ENCODE data around the gene PSMB3. TPM values are rescaled to one million over a fixed set of nuclear protein-coding genes. Genes with fewer than 3 reads are reported as not detected.

PSMB3 gene
- polyA plus RNA-seq, 1 experiment = 234 TPM

DNA sequence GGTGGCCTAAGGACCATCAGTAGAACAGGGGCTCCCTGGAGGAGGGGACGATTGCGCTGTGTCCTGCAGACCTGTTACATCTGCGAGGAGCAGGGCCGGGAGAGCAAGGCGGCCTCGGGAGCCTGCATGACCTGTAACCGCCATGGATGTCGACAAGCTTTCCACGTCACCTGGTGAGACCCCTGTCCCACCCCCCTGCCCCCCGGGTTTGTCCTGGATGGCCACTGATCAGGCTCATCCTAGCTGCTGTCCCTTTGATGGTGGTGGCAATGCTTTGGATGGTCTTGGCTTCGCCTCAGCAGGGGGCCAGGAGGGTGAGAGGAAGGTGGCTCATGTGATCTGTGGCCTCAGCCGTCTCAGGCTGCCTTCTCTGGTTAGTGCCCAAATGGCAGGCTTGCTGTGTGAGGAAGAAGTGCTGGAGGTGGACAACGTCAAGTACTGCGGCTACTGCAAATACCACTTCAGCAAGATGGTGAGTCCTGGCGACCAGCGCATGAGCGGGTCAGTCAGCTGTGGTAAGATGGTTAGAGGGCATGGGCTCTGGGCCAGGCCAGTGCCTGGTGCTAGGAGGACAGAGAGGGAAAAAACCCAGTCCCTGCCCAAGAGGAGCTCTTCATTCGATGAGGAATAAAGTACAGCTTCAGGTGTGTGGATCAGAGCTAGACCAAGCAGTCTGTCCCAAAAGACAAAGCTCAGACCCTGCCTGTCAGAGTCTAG, 43.3 kb upstream of the PSMB3 start:
- Histone ChIP-seq H3K4me3 (ENCODE audit: low read depth, low read length) (no peak overlapping the region), H3K27ac (ENCODE audit: low read depth, low read length) (no peak overlapping the region), H3K27me3 (ENCODE audit: control insufficient read depth, insufficient read depth, low read length) (no peaks in the 10 kb centered on the region), H3K9me3 (ENCODE audit: control insufficient read depth, insufficient read depth, low read length) (no peaks in the 10 kb centered on the region; the same call in 1 of the 2 replicates)
- TF ChIP-seq, protein P1, sequence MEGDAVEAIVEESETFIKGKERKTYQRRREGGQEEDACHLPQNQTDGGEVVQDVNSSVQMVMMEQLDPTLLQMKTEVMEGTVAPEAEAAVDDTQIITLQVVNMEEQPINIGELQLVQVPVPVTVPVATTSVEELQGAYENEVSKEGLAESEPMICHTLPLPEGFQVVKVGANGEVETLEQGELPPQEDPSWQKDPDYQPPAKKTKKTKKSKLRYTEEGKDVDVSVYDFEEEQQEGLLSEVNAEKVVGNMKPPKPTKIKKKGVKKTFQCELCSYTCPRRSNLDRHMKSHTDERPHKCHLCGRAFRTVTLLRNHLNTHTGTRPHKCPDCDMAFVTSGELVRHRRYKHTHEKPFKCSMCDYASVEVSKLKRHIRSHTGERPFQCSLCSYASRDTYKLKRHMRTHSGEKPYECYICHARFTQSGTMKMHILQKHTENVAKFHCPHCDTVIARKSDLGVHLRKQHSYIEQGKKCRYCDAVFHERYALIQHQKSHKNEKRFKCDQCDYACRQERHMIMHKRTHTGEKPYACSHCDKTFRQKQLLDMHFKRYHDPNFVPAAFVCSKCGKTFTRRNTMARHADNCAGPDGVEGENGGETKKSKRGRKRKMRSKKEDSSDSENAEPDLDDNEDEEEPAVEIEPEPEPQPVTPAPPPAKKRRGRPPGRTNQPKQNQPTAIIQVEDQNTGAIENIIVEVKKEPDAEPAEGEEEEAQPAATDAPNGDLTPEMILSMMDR (IDR thresholded peaks at IDR 0.05; ENCODE audit: low read depth, low read length) = no peak
- no peak for DNase-seq (ENCODE audit: low read depth, low spot score)
- POLR2A ChIA-PET = no interaction called here
- CTCF ChIA-PET = interaction anchor here (0.6 kb wide), 1 partner anchor 21 kb away, joined by 5 read pairs; no protein-coding TSS in a partner anchor

DNA sequence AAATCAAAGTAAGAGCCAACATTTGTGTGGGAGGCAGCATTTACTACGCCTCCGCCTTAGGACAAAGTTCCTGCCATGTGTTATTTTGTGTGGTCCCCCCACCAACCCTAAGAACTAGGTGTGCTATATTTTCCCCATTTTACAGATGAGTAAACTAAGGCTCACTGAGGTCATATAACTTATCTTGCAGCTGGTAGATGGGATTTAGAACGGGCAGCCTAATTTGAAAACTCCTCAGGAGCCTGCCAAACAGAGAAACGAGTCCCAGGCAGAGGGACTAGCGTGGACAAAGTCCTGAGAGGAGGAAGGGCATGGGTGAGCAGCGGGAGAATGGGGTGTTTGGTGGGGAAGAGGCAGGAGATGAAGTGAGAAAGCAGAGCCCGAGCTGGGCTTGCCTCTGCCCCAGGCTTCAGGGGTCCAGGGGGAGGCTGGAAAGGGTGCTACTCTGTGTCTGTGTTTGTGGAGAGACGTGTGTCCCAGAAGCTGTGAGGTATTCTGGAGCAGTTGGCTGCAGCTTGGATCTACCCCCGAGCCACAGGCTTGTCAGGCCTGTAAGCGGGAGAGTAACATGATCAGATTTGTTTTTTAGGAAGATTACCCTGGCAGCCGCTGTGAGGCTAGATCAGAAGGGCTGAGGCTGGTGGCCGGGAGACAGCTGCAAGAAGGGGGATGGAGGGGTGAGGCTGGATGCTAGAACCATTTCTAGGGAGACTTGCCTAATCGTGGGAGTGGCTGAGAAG, 42.5 kb upstream of the PSMB3 start:
- Histone ChIP-seq H3K27me3 (ENCODE audit: control insufficient read depth, insufficient read depth, low read length) (no peaks in the 10 kb centered on the region), H3K27ac (ENCODE audit: low read depth, low read length) (no peak overlapping the region), H3K4me3 (ENCODE audit: low read depth, low read length) (no peak overlapping the region), H3K9me3 (ENCODE audit: control insufficient read depth, insufficient read depth, low read length) (no peaks in the 10 kb centered on the region)
- CTCF ChIA-PET = no interaction called here
- POLR2A ChIA-PET = no interaction called here
- TF ChIP-seq, protein P1 (IDR thresholded peaks at IDR 0.05; ENCODE audit: low read depth, low read length) = no peak
- DNase-seq (ENCODE audit: low read depth, low spot score) = no peak

DNA sequence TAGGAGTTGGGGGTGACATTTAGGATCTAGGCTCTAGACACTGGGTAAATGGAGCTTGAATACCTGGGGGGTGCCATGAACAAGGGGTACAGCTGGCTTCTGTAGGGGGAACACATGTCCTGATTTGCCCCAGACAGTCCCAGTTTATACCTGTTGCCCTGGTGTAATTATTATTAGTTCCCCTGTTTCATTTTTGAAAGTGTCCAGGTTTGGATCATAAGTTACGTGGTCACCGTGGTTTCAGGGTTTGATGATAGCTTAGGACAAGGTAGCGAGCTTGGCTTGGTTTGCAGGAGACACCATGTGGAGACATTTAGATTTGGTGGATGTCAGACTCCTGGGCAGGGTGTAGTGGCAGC, 42.0 kb upstream of the PSMB3 start:
- H3K4me3 ChIP-seq (ENCODE audit: low read depth, low read length) = no peak overlapping the region
- TF ChIP-seq, protein P1 (IDR thresholded peaks at IDR 0.05; ENCODE audit: low read depth, low read length) = no peak
- H3K27me3 ChIP-seq (ENCODE audit: control insufficient read depth, insufficient read depth, low read length) = no peaks in the 10 kb centered on the region
- POLR2A ChIA-PET = no interaction called here
- CTCF ChIA-PET = no interaction called here
- no peak overlapping the region for H3K27ac ChIP-seq (ENCODE audit: low read depth, low read length)
- DNase-seq (ENCODE audit: low read depth, low spot score) = no peak
- no peaks in the 10 kb centered on the region for H3K9me3 ChIP-seq (ENCODE audit: control insufficient read depth, insufficient read depth, low read length)

DNA sequence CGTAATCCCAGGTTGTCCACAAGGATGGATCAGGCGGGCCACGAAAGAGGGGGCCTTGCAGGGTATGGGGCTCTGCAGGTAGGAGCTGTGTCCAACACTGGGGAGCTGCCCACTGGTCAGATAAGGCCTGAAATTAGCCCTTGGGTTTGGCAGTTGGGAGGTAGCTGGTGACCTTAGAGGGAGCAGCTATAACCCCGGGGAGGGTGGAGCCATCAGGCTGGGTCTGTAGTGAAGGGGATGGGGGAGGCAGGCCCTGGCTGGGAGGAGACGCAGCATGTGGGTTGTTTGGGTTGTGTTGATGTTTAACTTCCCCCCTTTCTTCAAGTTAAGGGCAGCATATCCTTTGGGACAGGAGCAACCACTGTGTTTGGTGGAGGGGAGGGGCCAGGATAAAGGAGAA, 41.6 kb upstream of the PSMB3 start:
- Histone ChIP-seq H3K27me3 (ENCODE audit: control insufficient read depth, insufficient read depth, low read length) (no peaks in the 10 kb centered on the region), H3K27ac (ENCODE audit: low read depth, low read length) (no peak overlapping the region), H3K4me3 (ENCODE audit: low read depth, low read length) (no peak overlapping the region), H3K9me3 (ENCODE audit: control insufficient read depth, insufficient read depth, low read length) (no peaks in the 10 kb centered on the region)
- ChIA-PET CTCF (no interaction called here), POLR2A (no interaction called here)
- TF ChIP-seq, protein P1 (IDR thresholded peaks at IDR 0.05; ENCODE audit: low read depth, low read length) = no peak
- DNase-seq (ENCODE audit: low read depth, low spot score) = no peak
